WTC11 (cell line): ENCODE measurements around the gene CCM2. TPM values are rescaled to one million over a fixed set of nuclear protein-coding genes. Genes with fewer than 3 reads are reported as not detected.

ENCODE experiments used
- ATAC-seq: fragments of 200-7000 bp; cut with Tn5 transposase; 2 replicates; pipeline ENCODE4 v1.10.0; 2021; ENCODE audit warnings: mild to moderate bottlenecking, moderate library complexity
- CTCF ChIA-PET: fragments of 300-600 bp; sonication (Branson Sonifier 250); formaldehyde crosslinking; loops from one replicate; lab custom pipeline; 2021; ENCODE audit warnings: antibody characterized with exemption; lab: Charles Lee
- POLR2A ChIA-PET: fragments of 350-600 bp; sonication (Branson Sonifier 250); formaldehyde crosslinking; loops from one replicate; lab custom pipeline; 2021; ENCODE audit warnings: antibody characterized with exemption; lab: Charles Lee
- DNase-seq: peaks from one replicate; pipeline ENCODE4 v3.0.0; 2021; ENCODE audit warnings: low spot score
- H3K27ac Mint-ChIP-seq: 2 replicates; pipeline ENCODE4 v1.8.0; 2021; ENCODE audit warnings: mixed read lengths
- H3K27me3 Mint-ChIP-seq: 2 replicates; pipeline ENCODE4 v1.8.0; 2021; ENCODE audit warnings: low read depth, mild to moderate bottlenecking, moderate library complexity, mixed read lengths
- H3K36me3 Mint-ChIP-seq: 2 replicates; pipeline ENCODE4 v1.8.0; 2021; ENCODE audit warnings: mixed read lengths
- H3K4me1 Mint-ChIP-seq: 2 replicates; pipeline ENCODE4 v1.8.0; 2022; ENCODE audit warnings: mixed read lengths
- H3K4me3 Mint-ChIP-seq: 2 replicates; pipeline ENCODE4 v1.8.0; 2021; ENCODE audit warnings: mild to moderate bottlenecking, moderate library complexity, mixed read lengths
- H3K9me3 Mint-ChIP-seq: 2 replicates; pipeline ENCODE4 v1.8.0; 2021; ENCODE audit warnings: mixed read lengths
- ATF1 ChIP-seq: sonication (generic); formaldehyde crosslinking; IDR thresholded peaks from 2 replicates; pipeline ENCODE4 v1.8.1; 2023; ENCODE audit warnings: mild to moderate bottlenecking, moderate library complexity, missing genetic modification reagents
- ATF3 ChIP-seq: sonication (generic); formaldehyde crosslinking; conservative IDR thresholded peaks from 2 replicates; pipeline ENCODE4 v1.8.1; 2022; ENCODE audit warnings: mild to moderate bottlenecking, missing genetic modification reagents
- ATF6 ChIP-seq: sonication (generic); formaldehyde crosslinking; IDR thresholded peaks from 2 replicates; pipeline ENCODE4 v1.8.1; 2023; ENCODE audit warnings: mild to moderate bottlenecking, missing genetic modification reagents
- ESRRA ChIP-seq: sonication (generic); formaldehyde crosslinking; IDR thresholded peaks from 2 replicates; pipeline ENCODE4 v1.8.1; 2022; ENCODE audit warnings: mild to moderate bottlenecking, missing genetic modification reagents, borderline replicate concordance
- ETV6 ChIP-seq: sonication (generic); formaldehyde crosslinking; IDR thresholded peaks from 2 replicates; pipeline ENCODE4 v1.8.1; 2022; ENCODE audit warnings: mild to moderate bottlenecking, missing genetic modification reagents
- FOXK1 ChIP-seq: sonication (generic); formaldehyde crosslinking; IDR thresholded peaks from 2 replicates; pipeline ENCODE4 v1.8.0; 2022; ENCODE audit warnings: mild to moderate bottlenecking, moderate library complexity, missing genetic modification reagents
- HMGXB4 ChIP-seq: sonication (generic); formaldehyde crosslinking; IDR thresholded peaks from 2 replicates; pipeline ENCODE4 v1.8.1; 2023; ENCODE audit warnings: mild to moderate bottlenecking, moderate library complexity, missing genetic modification reagents
- IRF1 ChIP-seq: sonication (generic); formaldehyde crosslinking; IDR thresholded peaks from 2 replicates; pipeline ENCODE4 v1.8.0; 2023; ENCODE audit warnings: missing genetic modification reagents
- MXD4 ChIP-seq: fragments of 250-450 bp; sonication (Bioruptor Pico); IDR thresholded peaks from 2 replicates; pipeline ENCODE4 v1.8.0; 2021; ENCODE audit warnings: mild to moderate bottlenecking, moderate library complexity, borderline replicate concordance
- NFYB ChIP-seq: sonication (generic); formaldehyde crosslinking; conservative IDR thresholded peaks from 2 replicates; pipeline ENCODE4 v1.8.0; 2022; ENCODE audit warnings: low read depth, missing genetic modification reagents
- OVOL2 ChIP-seq: fragments of 250-450 bp; sonication (Bioruptor Pico); IDR thresholded peaks from 2 replicates; pipeline ENCODE4 v1.9.0; 2021; ENCODE audit warnings: mild to moderate bottlenecking, borderline replicate concordance
- ZNF138 ChIP-seq: sonication (generic); formaldehyde crosslinking; conservative IDR thresholded peaks from 2 replicates; pipeline ENCODE4 v1.8.1; 2022; ENCODE audit warnings: mild to moderate bottlenecking, moderate library complexity, missing genetic modification reagents
- ZNF219 ChIP-seq: sonication (generic); formaldehyde crosslinking; IDR thresholded peaks from 2 replicates; pipeline ENCODE4 v1.8.0; 2023; ENCODE audit warnings: missing genetic modification reagents, mild to moderate bottlenecking, borderline replicate concordance
- ZNF317 ChIP-seq: sonication (generic); formaldehyde crosslinking; IDR thresholded peaks from 2 replicates; pipeline ENCODE4 v1.8.1; 2023; ENCODE audit warnings: low read depth, mild to moderate bottlenecking, moderate library complexity, missing genetic modification reagents, borderline replicate concordance
- ZNF416 ChIP-seq: fragments of 250-450 bp; sonication (Bioruptor Pico); IDR thresholded peaks from 2 replicates; pipeline ENCODE4 v1.9.0; 2021; ENCODE audit warnings: mild to moderate bottlenecking, inconsistent platforms
- ZSCAN18 ChIP-seq: fragments of 250-450 bp; sonication (Bioruptor Pico); IDR thresholded peaks from 2 replicates; pipeline ENCODE4 v2.1.2; 2022; ENCODE audit warnings: mild to moderate bottlenecking, moderate library complexity
- total RNA-seq: library from RNA; stranded (reverse); gene quantifications from 3 replicates; pipeline ENCODE4 v1.2.3, GENCODE V29; 2021
- TF ChIP-seq, protein P1 (sequence below): fragments of 250-450 bp; sonication (Bioruptor Pico); conservative IDR thresholded peaks from 2 replicates; pipeline ENCODE4 v1.9.0; 2021; ENCODE audit warnings: mild to moderate bottlenecking
- TF ChIP-seq, protein P2 (sequence below): sonication (generic); formaldehyde crosslinking; IDR thresholded peaks from 2 replicates; pipeline ENCODE4 v1.8.1; 2023; ENCODE audit warnings: mild to moderate bottlenecking, missing genetic modification reagents, moderate library complexity
- TF ChIP-seq, protein P3 (sequence below): sonication (generic); formaldehyde crosslinking; IDR thresholded peaks from 2 replicates; pipeline ENCODE4 v1.8.1; 2023; ENCODE audit warnings: mild to moderate bottlenecking, missing genetic modification reagents

Gene CCM2
- total RNA-seq, 1 experiment from 2014 or later: 32.7 TPM

DNA sequence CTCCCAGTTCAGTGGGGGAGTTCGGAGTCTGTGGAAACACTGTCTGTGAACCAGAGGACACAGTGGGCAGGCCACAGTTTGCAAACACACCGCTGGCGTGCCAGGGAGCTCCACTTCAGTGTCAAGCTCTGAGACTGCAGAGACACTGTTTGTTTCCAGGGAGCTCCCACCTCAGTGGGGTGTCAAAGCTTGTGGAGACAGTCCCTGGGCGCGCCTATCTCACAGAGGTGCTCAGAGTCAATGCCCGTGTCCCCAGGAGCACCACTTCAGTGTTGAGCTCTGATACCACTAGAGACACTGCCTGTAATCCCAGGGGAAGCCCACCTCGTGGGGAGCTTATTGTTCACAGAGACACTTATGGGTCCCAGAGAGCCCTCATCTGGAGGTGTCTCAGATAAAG, 25.5 kb upstream of the CCM2 start:
- POLR2A ChIA-PET: no interaction called here
- H3K4me1 Mint-ChIP-seq: no peaks in the 10 kb centered on the region
- DNase-seq (no peak), ATAC-seq (no peak)
- H3K27ac Mint-ChIP-seq: no peak overlapping the region
- no peaks in the 10 kb centered on the region; the same call in 1 of the 2 replicates for H3K27me3 Mint-ChIP-seq
- no peaks in the 10 kb centered on the region for H3K9me3 Mint-ChIP-seq
- no peaks in the 10 kb centered on the region for H3K36me3 Mint-ChIP-seq
- H3K4me3 Mint-ChIP-seq: no peak overlapping the region
- no peak for TF ChIP-seq ATF1 (CRISPR knock-in tag)
- no peak for TF ChIP-seq NFYB
- TF ChIP-seq MXD4 (CRISPR knock-in tag): no peak
- TF ChIP-seq ZNF317 (CRISPR knock-in tag): no peak
- CTCF ChIA-PET: interaction anchor here (1.2 to 3.3 kb wide), 18 partner anchors 8 to 169 kb away, joined by 3 to 139 read pairs (median 10); partner anchors contain the start of genes CCM2, H2AZ2, NACAD and TBRG4

DNA sequence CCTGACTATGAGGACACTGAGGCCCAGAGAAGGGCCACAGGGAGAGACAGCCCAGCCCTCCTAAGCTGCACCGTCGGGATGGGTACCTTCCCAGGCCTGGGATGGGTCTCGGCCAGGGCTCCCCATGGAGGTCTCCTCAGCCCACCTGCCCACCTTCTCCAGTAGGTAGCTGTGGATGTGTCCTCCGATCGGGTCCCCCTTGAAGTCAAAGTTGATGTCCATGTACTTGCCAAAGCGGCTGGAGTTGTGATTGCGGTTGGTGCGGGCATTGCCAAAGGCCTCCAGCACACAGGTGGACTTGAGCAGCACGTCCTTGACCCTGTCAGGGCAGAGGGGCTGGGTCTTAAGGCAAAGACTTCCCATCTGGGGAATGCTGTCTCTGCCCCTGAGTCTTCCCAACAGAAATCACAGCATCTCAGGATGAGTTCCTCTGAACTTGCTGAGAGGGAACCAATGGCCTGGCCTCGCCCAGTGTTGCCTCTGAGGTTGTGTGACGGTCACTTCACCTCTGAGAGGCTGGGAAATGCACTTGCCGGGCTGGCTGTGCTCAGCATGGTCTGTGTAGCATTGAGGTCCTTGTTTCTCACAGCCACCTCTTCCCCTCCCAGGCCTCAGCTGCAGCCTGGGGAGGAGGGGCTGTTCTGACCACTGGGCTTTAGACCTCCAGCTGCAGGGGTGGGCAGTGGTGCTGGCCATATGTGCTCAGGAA, 24.5 kb upstream of the CCM2 start:
- no peak overlapping the region for H3K4me3 Mint-ChIP-seq
- TF ChIP-seq MXD4 (CRISPR knock-in tag): no peak
- TF ChIP-seq, protein P1, sequence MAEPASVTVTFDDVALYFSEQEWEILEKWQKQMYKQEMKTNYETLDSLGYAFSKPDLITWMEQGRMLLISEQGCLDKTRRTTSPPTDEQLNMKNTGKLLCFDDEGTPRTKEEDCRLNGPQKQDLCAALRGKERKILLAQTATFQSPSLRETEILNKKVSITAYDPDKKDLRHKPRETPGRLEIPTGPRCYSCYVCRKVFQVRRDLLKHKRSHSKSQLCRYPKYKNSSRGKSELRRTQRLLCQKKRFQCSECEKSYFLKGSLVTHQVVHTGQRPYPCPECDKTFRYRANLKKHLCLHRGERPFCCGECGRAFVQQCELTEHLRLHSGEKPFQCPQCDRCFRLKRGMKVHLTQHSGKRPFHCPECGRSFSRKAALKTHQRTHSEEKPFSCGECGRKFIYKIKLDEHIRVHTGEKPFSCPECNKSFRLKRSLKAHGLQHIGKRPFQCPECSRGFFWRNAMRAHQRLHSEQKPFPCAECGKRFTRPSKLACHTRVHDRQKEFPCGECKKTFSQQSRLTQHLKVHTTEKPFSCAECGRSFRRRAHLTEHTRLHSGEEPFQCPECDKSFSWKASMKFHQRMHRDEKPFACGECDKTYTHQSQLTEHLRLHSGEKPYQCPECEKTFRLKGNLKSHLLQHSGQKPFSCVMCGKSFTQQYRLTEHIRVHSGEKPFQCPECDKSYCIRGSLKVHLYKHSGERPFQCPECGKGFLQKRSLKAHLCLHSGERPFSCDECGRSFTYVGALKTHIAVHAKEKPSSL (CRISPR knock-in tag): no peak
- no peak for TF ChIP-seq ATF3 (CRISPR knock-in tag)
- no peak for TF ChIP-seq OVOL2 (CRISPR knock-in tag)
- TF ChIP-seq ATF6 (CRISPR knock-in tag): no peak
- no peak for TF ChIP-seq ETV6 (CRISPR knock-in tag)
- TF ChIP-seq HMGXB4: no peak
- no peak for TF ChIP-seq ZNF219 (CRISPR knock-in tag)
- TF ChIP-seq, protein P2, sequence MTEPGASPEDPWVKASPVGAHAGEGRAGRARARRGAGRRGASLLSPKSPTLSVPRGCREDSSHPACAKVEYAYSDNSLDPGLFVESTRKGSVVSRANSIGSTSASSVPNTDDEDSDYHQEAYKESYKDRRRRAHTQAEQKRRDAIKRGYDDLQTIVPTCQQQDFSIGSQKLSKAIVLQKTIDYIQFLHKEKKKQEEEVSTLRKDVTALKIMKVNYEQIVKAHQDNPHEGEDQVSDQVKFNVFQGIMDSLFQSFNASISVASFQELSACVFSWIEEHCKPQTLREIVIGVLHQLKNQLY (CRISPR knock-in tag): no peak
- no peak for TF ChIP-seq ZNF416 (CRISPR knock-in tag)
- no peak for TF ChIP-seq FOXK1
- TF ChIP-seq, protein P3, sequence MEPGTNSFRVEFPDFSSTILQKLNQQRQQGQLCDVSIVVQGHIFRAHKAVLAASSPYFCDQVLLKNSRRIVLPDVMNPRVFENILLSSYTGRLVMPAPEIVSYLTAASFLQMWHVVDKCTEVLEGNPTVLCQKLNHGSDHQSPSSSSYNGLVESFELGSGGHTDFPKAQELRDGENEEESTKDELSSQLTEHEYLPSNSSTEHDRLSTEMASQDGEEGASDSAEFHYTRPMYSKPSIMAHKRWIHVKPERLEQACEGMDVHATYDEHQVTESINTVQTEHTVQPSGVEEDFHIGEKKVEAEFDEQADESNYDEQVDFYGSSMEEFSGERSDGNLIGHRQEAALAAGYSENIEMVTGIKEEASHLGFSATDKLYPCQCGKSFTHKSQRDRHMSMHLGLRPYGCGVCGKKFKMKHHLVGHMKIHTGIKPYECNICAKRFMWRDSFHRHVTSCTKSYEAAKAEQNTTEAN (CRISPR knock-in tag): no peak
- TF ChIP-seq ZSCAN18 (CRISPR knock-in tag): no peak
- TF ChIP-seq IRF1 (CRISPR knock-in tag): no peak
- no peak for TF ChIP-seq ZNF138
- TF ChIP-seq ESRRA (CRISPR knock-in tag): no peak
- CTCF ChIA-PET: interaction anchor here (2.2 to 3.3 kb wide), 2 partner anchors 12 to 113 kb away, joined by 21 to 38 read pairs; partner anchors contain the start of gene NACAD
- no peak overlapping the region for H3K27ac Mint-ChIP-seq
- no peaks in the 10 kb centered on the region for H3K4me1 Mint-ChIP-seq
- H3K36me3 Mint-ChIP-seq: no peaks in the 10 kb centered on the region; the same call in 1 of the 2 replicates
- DNase-seq (no peak), ATAC-seq (no peak)
- POLR2A ChIA-PET: no interaction called here
- H3K9me3 Mint-ChIP-seq: no peaks in the 10 kb centered on the region
- no peaks in the 10 kb centered on the region; the same call in 1 of the 2 replicates for H3K27me3 Mint-ChIP-seq
